Measurements from ENCODE around the gene POPDC3.

The POPDC3 gene

DNA sequence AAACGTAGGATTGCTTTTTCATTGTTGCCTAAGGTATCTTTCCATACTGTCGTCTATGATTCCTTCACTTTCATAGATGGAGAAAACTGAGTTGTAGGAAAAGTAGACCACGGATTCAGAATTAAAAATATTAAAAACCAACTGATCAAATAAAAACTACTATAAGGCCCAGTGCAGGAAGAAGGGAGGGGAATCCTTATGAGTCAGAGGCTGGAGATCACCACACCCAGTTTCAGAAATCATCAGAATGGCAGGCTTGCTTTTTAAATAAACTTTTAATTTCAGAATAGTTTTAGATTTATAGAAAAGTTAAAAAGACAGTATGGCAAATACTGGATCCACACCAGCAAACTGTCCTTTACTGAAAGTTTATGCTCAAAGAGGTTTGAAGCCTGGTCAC is 32.0 kb upstream of the POPDC3 start:
- H3K27me3 ChIP-seq (ENCODE audit: low read depth, low read length) = no peaks in the 10 kb centered on the region
- H3K27ac ChIP-seq (ENCODE audit: low read length) = no peak overlapping the region
- H3K4me1 ChIP-seq (ENCODE audit: control insufficient read depth in 1 of 2, insufficient read depth in 2 of 2, low read length in 2 of 2) = no peaks in the 10 kb centered on the region
- no peaks in the 10 kb centered on the region for H3K36me3 ChIP-seq (ENCODE audit: control insufficient read depth in 1 of 2, insufficient read depth in 2 of 2, low read length in 2 of 2)
- H3K4me3 ChIP-seq (ENCODE audit: low read depth in 1 of 2, low read length in 2 of 2) = no peak overlapping the region
- no peaks in the 10 kb centered on the region for H3K9me3 ChIP-seq (ENCODE audit: control insufficient read depth in 1 of 2, low read length in 2 of 2)

GRCh38 chr6:105210932-105211531 is 31.2 kb upstream of the POPDC3 start:
- H3K27me3 ChIP-seq (ENCODE audit: low read depth, low read length) = no peaks in the 10 kb centered on the region
- H3K27ac ChIP-seq (ENCODE audit: low read length) = no peak overlapping the region
- H3K9me3 ChIP-seq (ENCODE audit: control insufficient read depth in 1 of 2, low read length in 2 of 2) = no peaks in the 10 kb centered on the region
- H3K4me1 ChIP-seq (ENCODE audit: control insufficient read depth in 1 of 2, insufficient read depth in 2 of 2, low read length in 2 of 2) = no peaks in the 10 kb centered on the region
- H3K4me3 ChIP-seq (ENCODE audit: low read depth in 1 of 2, low read length in 2 of 2) = no peak overlapping the region
- H3K36me3 ChIP-seq (ENCODE audit: control insufficient read depth in 1 of 2, insufficient read depth in 2 of 2, low read length in 2 of 2) = no peaks in the 10 kb centered on the region

- Histone ChIP-seq H3K36me3 (ENCODE audit: control insufficient read depth in 1 of 2, insufficient read depth in 2 of 2, low read length in 2 of 2) (no peaks in the 10 kb centered on the region), H3K27ac (ENCODE audit: low read length) (no peak overlapping the region), H3K4me3 (ENCODE audit: low read depth in 1 of 2, low read length in 2 of 2) (no peak overlapping the region), H3K4me1 (ENCODE audit: control insufficient read depth in 1 of 2, insufficient read depth in 2 of 2, low read length in 2 of 2) (no peaks in the 10 kb centered on the region), H3K9me3 (ENCODE audit: control insufficient read depth in 1 of 2, low read length in 2 of 2) (no peaks in the 10 kb centered on the region), H3K27me3 (ENCODE audit: low read depth, low read length) (no peaks in the 10 kb centered on the region)
Measured at GRCh38 chr6:105209950-105210706, 30.3 kb upstream of the POPDC3 start.

DNA sequence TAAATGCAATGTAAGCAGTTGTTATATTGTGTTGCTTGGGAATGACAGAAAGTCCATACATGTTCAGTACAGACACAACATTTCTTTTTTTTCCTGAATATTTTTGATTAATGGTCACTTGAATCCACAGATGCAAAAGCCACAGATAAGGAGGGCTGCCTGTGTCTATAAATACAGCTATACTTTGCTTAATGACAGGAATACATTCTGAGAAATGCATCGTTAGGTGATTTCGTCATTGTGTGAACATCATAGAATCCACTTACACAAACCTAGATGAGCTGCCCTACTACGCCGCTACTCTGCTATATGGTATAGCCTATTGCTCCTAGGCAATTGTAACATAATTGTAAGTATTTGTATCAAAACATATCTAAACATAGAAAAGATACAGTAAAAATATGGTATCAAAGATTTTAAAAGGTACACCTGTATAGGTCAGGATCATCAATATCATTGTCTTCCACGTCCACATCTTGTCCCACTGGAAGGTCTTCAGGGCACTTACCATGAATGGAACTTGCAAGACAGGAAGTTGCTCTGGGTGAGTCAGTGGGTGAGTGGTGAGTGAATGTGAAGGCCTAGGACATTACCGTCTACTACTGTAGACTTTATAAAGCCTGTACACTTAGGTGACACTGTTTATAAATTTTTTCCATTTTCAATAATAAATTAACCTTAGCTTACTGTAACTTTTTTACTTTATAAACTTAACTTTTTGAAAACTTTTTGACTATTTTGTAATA is 27.9 kb upstream of the POPDC3 start:
- no peak overlapping the region for H3K4me3 ChIP-seq (ENCODE audit: low read depth in 1 of 2, low read length in 2 of 2)
- no peaks in the 10 kb centered on the region for H3K36me3 ChIP-seq (ENCODE audit: control insufficient read depth in 1 of 2, insufficient read depth in 2 of 2, low read length in 2 of 2)
- H3K9me3 ChIP-seq (ENCODE audit: control insufficient read depth in 1 of 2, low read length in 2 of 2) = no peaks in the 10 kb centered on the region
- no peaks in the 10 kb centered on the region for H3K4me1 ChIP-seq (ENCODE audit: control insufficient read depth in 1 of 2, insufficient read depth in 2 of 2, low read length in 2 of 2)
- no peak overlapping the region for H3K27ac ChIP-seq (ENCODE audit: low read length)
- no peaks in the 10 kb centered on the region for H3K27me3 ChIP-seq (ENCODE audit: low read depth, low read length)

DNA sequence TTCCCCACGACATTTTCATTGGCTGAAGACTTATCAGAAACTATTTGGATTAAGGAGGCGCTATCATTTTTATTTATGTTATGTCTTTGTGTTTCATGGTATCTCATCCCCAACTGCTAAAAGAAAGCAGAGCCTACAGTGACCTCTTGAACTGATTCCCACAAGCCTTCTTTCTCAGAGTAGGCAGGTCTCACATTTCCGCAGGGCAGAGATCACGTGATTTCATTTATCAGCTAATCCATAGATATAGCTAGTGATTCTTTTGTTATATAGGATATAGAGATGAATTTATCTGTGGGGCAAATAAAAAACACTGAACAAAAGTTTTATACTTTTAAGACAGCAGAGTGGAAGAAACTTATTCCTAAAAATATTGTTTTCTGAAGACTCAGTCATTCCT is 25.0 kb upstream of the POPDC3 start:
- Histone ChIP-seq H3K27me3 (ENCODE audit: low read depth, low read length) (no peaks in the 10 kb centered on the region), H3K27ac (ENCODE audit: low read length) (no peak overlapping the region), H3K4me1 (ENCODE audit: control insufficient read depth in 1 of 2, insufficient read depth in 2 of 2, low read length in 2 of 2) (no peaks in the 10 kb centered on the region), H3K9me3 (ENCODE audit: control insufficient read depth in 1 of 2, low read length in 2 of 2) (no peaks in the 10 kb centered on the region), H3K4me3 (ENCODE audit: low read depth in 1 of 2, low read length in 2 of 2) (no peak overlapping the region), H3K36me3 (ENCODE audit: control insufficient read depth in 1 of 2, insufficient read depth in 2 of 2, low read length in 2 of 2) (no peaks in the 10 kb centered on the region)

- Histone ChIP-seq H3K36me3 (ENCODE audit: control insufficient read depth in 1 of 2, insufficient read depth in 2 of 2, low read length in 2 of 2) (no peaks in the 10 kb centered on the region), H3K27me3 (ENCODE audit: low read depth, low read length) (no peaks in the 10 kb centered on the region), H3K9me3 (ENCODE audit: control insufficient read depth in 1 of 2, low read length in 2 of 2) (no peaks in the 10 kb centered on the region), H3K4me1 (ENCODE audit: control insufficient read depth in 1 of 2, insufficient read depth in 2 of 2, low read length in 2 of 2) (no peaks in the 10 kb centered on the region), H3K4me3 (ENCODE audit: low read depth in 1 of 2, low read length in 2 of 2) (no peak overlapping the region), H3K27ac (ENCODE audit: low read length) (no peak overlapping the region)
Measured at GRCh38 chr6:105204331-105204730, 24.5 kb upstream of the POPDC3 start.

DNA sequence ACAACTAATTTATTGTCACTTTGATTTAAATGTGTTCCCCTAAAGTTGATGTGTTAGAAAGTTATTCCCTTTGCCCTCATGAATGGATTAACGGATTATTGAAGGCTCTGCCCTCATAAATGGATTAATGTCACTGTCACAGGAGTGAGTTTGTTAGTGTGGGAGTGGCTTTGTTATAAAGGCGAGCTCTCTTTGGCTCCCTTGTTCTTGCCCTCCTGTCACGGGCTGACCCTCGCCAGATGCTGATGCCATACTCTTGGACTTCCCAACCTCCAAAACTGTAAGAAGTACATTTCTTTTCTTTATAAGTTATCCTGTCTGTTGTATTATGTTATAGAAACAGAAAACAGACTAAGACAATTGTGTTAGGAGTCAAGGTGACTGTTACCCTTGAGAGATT is 22.7 kb upstream of the POPDC3 start:
- no peaks in the 10 kb centered on the region for H3K4me1 ChIP-seq (ENCODE audit: control insufficient read depth in 1 of 2, insufficient read depth in 2 of 2, low read length in 2 of 2)
- peaks cover 0 to 2% of the 10 kb centered on the region in 2 donors for H3K9me3 ChIP-seq (ENCODE audit: control insufficient read depth in 1 of 2, low read length in 2 of 2)
- no peak overlapping the region for H3K27ac ChIP-seq (ENCODE audit: low read length)
- H3K27me3 ChIP-seq (ENCODE audit: low read depth, low read length) = no peaks in the 10 kb centered on the region
- no peaks in the 10 kb centered on the region for H3K36me3 ChIP-seq (ENCODE audit: control insufficient read depth in 1 of 2, insufficient read depth in 2 of 2, low read length in 2 of 2)
- no peak overlapping the region for H3K4me3 ChIP-seq (ENCODE audit: low read depth in 1 of 2, low read length in 2 of 2)

DNA sequence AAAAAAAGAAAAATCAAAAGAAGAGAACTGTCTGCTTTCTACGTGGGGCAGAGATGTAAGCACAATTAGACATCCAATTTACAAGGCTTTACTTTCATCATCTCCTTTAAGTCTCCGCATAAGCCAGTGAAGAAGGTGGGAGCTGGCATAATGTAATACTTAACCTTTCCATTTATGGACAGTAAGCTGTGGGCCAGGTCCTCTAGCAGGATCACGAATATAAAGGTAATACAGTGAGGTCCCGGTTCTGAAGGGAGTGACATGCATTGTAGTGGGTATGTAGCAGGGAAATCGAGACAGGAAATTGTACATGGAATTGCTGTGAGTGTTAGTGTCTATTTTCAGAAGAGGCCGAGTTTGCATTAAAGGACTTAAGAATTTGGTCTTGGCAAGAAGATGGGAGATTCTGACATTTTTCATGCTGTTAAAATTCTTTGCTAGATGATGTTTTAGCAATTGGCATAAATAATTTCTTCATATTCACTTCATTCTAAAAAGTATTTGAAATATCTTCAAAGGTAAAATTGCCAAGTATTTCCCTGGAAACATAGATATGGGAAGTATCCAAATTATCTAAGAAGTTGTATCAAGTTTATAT is 20.4 kb upstream of the POPDC3 start:
- Histone ChIP-seq H3K4me3 (ENCODE audit: low read depth in 1 of 2, low read length in 2 of 2) (no peak overlapping the region), H3K4me1 (ENCODE audit: control insufficient read depth in 1 of 2, insufficient read depth in 2 of 2, low read length in 2 of 2) (no peaks in the 10 kb centered on the region), H3K9me3 (ENCODE audit: control insufficient read depth in 1 of 2, low read length in 2 of 2) (peaks cover 0 to 6% of the 10 kb centered on the region in 2 donors), H3K36me3 (ENCODE audit: control insufficient read depth in 1 of 2, insufficient read depth in 2 of 2, low read length in 2 of 2) (no peaks in the 10 kb centered on the region), H3K27me3 (ENCODE audit: low read depth, low read length) (no peaks in the 10 kb centered on the region), H3K27ac (ENCODE audit: low read length) (no peak overlapping the region)

- H3K36me3 ChIP-seq (ENCODE audit: control insufficient read depth in 1 of 2, insufficient read depth in 2 of 2, low read length in 2 of 2) = no peaks in the 10 kb centered on the region
- H3K4me1 ChIP-seq (ENCODE audit: control insufficient read depth in 1 of 2, insufficient read depth in 2 of 2, low read length in 2 of 2) = no peaks in the 10 kb centered on the region
- no peaks in the 10 kb centered on the region for H3K27me3 ChIP-seq (ENCODE audit: low read depth, low read length)
- H3K4me3 ChIP-seq (ENCODE audit: low read depth in 1 of 2, low read length in 2 of 2) = no peak overlapping the region
- no peak overlapping the region for H3K27ac ChIP-seq (ENCODE audit: low read length)
- H3K9me3 ChIP-seq (ENCODE audit: control insufficient read depth in 1 of 2, low read length in 2 of 2) = peaks cover 0 to 6% of the 10 kb centered on the region in 2 donors
Measured at GRCh38 chr6:105199711-105200110, 19.9 kb upstream of the POPDC3 start.

GRCh38 chr6:105196076-105196475 is 16.3 kb upstream of the POPDC3 start:
- H3K27ac ChIP-seq (ENCODE audit: low read length) = no peak overlapping the region
- H3K4me3 ChIP-seq (ENCODE audit: low read depth in 1 of 2, low read length in 2 of 2) = no peak overlapping the region
- no peaks in the 10 kb centered on the region for H3K36me3 ChIP-seq (ENCODE audit: control insufficient read depth in 1 of 2, insufficient read depth in 2 of 2, low read length in 2 of 2)
- no peaks in the 10 kb centered on the region for H3K4me1 ChIP-seq (ENCODE audit: control insufficient read depth in 1 of 2, insufficient read depth in 2 of 2, low read length in 2 of 2)
- H3K9me3 ChIP-seq (ENCODE audit: control insufficient read depth in 1 of 2, low read length in 2 of 2) = peaks cover 0 to 6% of the 10 kb centered on the region in 2 donors
- H3K27me3 ChIP-seq (ENCODE audit: low read depth, low read length) = no peaks in the 10 kb centered on the region

DNA sequence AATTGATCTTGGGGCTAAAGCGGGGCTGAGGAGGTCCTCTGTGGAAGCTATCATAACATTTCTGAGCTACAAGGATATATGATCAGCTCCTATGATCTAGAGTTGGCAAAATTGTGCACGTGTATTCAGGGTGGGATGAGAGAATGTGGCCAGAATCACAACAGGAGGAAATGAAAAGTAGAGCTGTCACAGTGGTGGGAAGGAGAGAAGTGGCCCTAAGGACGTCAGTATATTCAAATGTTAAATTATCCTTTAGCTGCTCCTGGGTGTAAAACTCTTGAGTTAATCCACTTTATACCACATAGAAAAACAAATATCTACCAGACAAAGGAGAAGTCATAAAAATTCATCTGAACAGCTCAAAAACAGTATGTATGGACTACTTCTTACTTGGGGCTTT is 14.8 kb upstream of the POPDC3 start:
- H3K27ac ChIP-seq (ENCODE audit: low read length) = no peak overlapping the region
- H3K4me1 ChIP-seq (ENCODE audit: control insufficient read depth in 1 of 2, insufficient read depth in 2 of 2, low read length in 2 of 2) = no peaks in the 10 kb centered on the region
- no peak overlapping the region for H3K4me3 ChIP-seq (ENCODE audit: low read depth in 1 of 2, low read length in 2 of 2)
- H3K27me3 ChIP-seq (ENCODE audit: low read depth, low read length) = no peaks in the 10 kb centered on the region
- H3K9me3 ChIP-seq (ENCODE audit: control insufficient read depth in 1 of 2, low read length in 2 of 2) = peaks cover 0 to 6% of the 10 kb centered on the region in 2 donors
- no peaks in the 10 kb centered on the region for H3K36me3 ChIP-seq (ENCODE audit: control insufficient read depth in 1 of 2, insufficient read depth in 2 of 2, low read length in 2 of 2)

Measured in muscle layer of duodenum (tissue), 2 donors.